ENCODE data around the gene NF1.
"Not testable (repeated sequence)": the region's sequence is repeated elsewhere in the genome, so short reads cannot be mapped to it uniquely, and the experiment has no call there.

Gene NF1

GRCh38 chr17:31136319-31136718 is 41.5 kb downstream of the NF1 start:
- FAIRE-seq, result no peak

- FAIRE-seq, result no peak
Measured at GRCh38 chr17:31140111-31140510, 45.3 kb downstream of the NF1 start.

GRCh38 chr17:31144428-31144827 is 49.7 kb downstream of the NF1 start:
- no peak for FAIRE-seq

- no peak for FAIRE-seq
Measured at GRCh38 chr17:31144836-31145235, 50.1 kb downstream of the NF1 start.

GRCh38 chr17:31147507-31148202 is 52.9 kb downstream of the NF1 start:
- FAIRE-seq, result no peak

- no peak for FAIRE-seq
Measured at GRCh38 chr17:31148205-31148604, 53.4 kb downstream of the NF1 start.

- FAIRE-seq, result peak; percentile 51
Measured at GRCh38 chr17:31152271-31152670, 57.5 kb downstream of the NF1 start.

- no peak for FAIRE-seq
Measured at GRCh38 chr17:31155208-31155810, 60.5 kb downstream of the NF1 start.

- FAIRE-seq, result no peak
Measured at GRCh38 chr17:31156326-31156725, 61.5 kb downstream of the NF1 start.

GRCh38 chr17:31156864-31157263 is 62.1 kb downstream of the NF1 start:
- not testable (repeated sequence) for FAIRE-seq

- peak; percentile 91 for FAIRE-seq
Measured at GRCh38 chr17:31158746-31159377, 64.1 kb downstream of the NF1 start.

GRCh38 chr17:31163091-31163781 is 68.5 kb downstream of the NF1 start:
- FAIRE-seq, result no peak

GRCh38 chr17:31167111-31167510 is 72.3 kb downstream of the NF1 start:
- FAIRE-seq, result no peak

GRCh38 chr17:31171701-31172100 is 76.9 kb downstream of the NF1 start:
- FAIRE-seq, result no peak

GRCh38 chr17:31172388-31172787 is 77.6 kb downstream of the NF1 start:
- no peak for FAIRE-seq

GRCh38 chr17:31174215-31174614 is 79.4 kb downstream of the NF1 start:
- FAIRE-seq, result no peak

- no peak for FAIRE-seq
Measured at GRCh38 chr17:31175237-31175636, 80.5 kb downstream of the NF1 start.

GRCh38 chr17:31176143-31176542 is 81.4 kb downstream of the NF1 start:
- FAIRE-seq, result not testable (repeated sequence)

- not testable (repeated sequence) for FAIRE-seq
Measured at GRCh38 chr17:31178951-31179350, 84.2 kb downstream of the NF1 start.

GRCh38 chr17:31195305-31195704 is 100.5 kb downstream of the NF1 start:
- no peak for FAIRE-seq

GRCh38 chr17:31198026-31198425 is 103.2 kb downstream of the NF1 start:
- no peak for FAIRE-seq

GRCh38 chr17:31198666-31199065 is 103.9 kb downstream of the NF1 start:
- FAIRE-seq, result not testable (repeated sequence)

GRCh38 chr17:31200287-31200686 is 105.5 kb downstream of the NF1 start:
- no peak for FAIRE-seq

GRCh38 chr17:31202968-31203367 is 108.2 kb downstream of the NF1 start:
- no peak for FAIRE-seq
